ENCODE results near the gene CALCR. TPM values are rescaled to one million over a fixed set of nuclear protein-coding genes. Genes with fewer than 3 reads are reported as not detected.

Gene CALCR
- total and polyA plus RNA-seq, 9 of the 15 experiments (the other 6 are each of a cell fraction or from before 2014, with no cell fraction given) = 0.04 to 0.14 (median 0.09) TPM; not detected in 3

DNA sequence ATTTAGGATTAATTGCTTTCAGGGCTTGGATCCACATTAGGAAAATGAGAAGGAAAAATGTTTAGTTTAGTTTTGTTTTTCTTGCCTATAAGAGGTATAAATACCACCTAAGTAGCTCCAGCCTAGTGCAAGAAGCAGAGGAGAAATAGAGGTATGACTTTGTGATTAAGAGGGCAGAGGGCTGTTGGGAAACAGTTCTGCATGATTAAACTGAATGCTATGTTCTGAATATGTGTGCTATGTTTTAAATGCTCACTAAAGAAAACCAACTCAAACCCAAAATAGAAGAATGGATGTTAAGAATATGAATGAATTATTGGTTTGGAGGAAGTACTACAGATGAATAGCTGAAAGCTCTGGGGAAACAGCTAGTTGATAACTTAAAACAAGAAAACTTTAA is 7.6 kb downstream of the CALCR start:
- POLR2A ChIA-PET = interaction anchor here (0.7 to 2.1 kb wide), 2 partner anchors 12 to 273 kb away, joined by 3 to 5 read pairs; no protein-coding TSS in a partner anchor
- H4K20me1 ChIP-seq (replicated peaks; ENCODE audit: control insufficient read depth, insufficient read depth, low read length) = no peaks in the 10 kb centered on the region
- ATAC-seq = no peak
- no peak overlapping the region for H3K4me3 ChIP-seq
- FAIRE-seq = no peak
- H3K9me3 ChIP-seq (replicated peaks; ENCODE audit: control insufficient read depth, insufficient read depth, low read depth, low read length) = no peaks in the 10 kb centered on the region
- no peaks in the 10 kb centered on the region for H3K36me3 ChIP-seq (ENCODE audit: control insufficient read depth, insufficient read depth, low read length)
- H2AFZ ChIP-seq (ENCODE audit: low read depth, low read length) = no peak overlapping the region
- no TSS peak for BruUV-seq (replicated peaks)
- peaks cover 0 to 6% of the 10 kb centered on the region in 2 experiments; a peak in 1 of 5 replicates for H3K27me3 ChIP-seq (ENCODE audit: control insufficient read depth in 2 of 2, insufficient read depth in 2 of 2, low read length in 2 of 2)
- intact Hi-C loops (cut with micrococcal nuclease) (no loop called here), in situ Hi-C loops (cut with MboI) (no loop called here)
- H3K9me1 ChIP-seq (ENCODE audit: control insufficient read depth, insufficient read depth, low read length) = no peaks in the 10 kb centered on the region
- CTCF ChIA-PET (ENCODE audit: low intra/inter-chr PET ratio) = interaction anchor here (0.6 kb wide), 1 partner anchor 300 kb away, joined by 3 read pairs; no protein-coding TSS in a partner anchor
- H3K4me2 ChIP-seq (ENCODE audit: insufficient read depth, low read length) = no peak overlapping the region
- no peaks in the 10 kb centered on the region for H3K79me2 ChIP-seq (ENCODE audit: control insufficient read depth, insufficient read depth, low read length)
- H3K9ac ChIP-seq (ENCODE audit: insufficient read depth in 1 of 2, low read depth in 2 of 2, low read length in 2 of 2) = no peak overlapping the region
- DNase-seq (ENCODE audit: extremely low read depth in 1 of 4, low spot score in 3 of 4) = no peak
- no peaks in the 10 kb centered on the region for H3K4me1 ChIP-seq (replicated peaks in 1 of 2; ENCODE audit: control insufficient read depth in 2 of 2, insufficient read depth in 2 of 2, low read length in 2 of 2)
- TF ChIP-seq MBD1 (CRISPR knock-in tag; IDR thresholded peaks at IDR 0.05) (no peak), ARID3B (CRISPR knock-in tag; IDR thresholded peaks at IDR 0.05; ENCODE audit: borderline replicate concordance) (no peak), ZNF133 (CRISPR knock-in tag; IDR thresholded peaks at IDR 0.05) (no peak), CTBP1 (IDR thresholded peaks at IDR 0.05; ENCODE audit: borderline replicate concordance) (no peak)
- no peak overlapping the region for H3K27ac ChIP-seq (ENCODE audit: extremely low read depth, low read depth, low read length)

All from K562 (cell line).